ENCODE measurements around the gene RASSF4.
"Not testable (repeated sequence)": the region's sequence is repeated elsewhere in the genome, so short reads cannot be mapped to it uniquely, and the experiment has no call there.

The RASSF4 gene

DNA sequence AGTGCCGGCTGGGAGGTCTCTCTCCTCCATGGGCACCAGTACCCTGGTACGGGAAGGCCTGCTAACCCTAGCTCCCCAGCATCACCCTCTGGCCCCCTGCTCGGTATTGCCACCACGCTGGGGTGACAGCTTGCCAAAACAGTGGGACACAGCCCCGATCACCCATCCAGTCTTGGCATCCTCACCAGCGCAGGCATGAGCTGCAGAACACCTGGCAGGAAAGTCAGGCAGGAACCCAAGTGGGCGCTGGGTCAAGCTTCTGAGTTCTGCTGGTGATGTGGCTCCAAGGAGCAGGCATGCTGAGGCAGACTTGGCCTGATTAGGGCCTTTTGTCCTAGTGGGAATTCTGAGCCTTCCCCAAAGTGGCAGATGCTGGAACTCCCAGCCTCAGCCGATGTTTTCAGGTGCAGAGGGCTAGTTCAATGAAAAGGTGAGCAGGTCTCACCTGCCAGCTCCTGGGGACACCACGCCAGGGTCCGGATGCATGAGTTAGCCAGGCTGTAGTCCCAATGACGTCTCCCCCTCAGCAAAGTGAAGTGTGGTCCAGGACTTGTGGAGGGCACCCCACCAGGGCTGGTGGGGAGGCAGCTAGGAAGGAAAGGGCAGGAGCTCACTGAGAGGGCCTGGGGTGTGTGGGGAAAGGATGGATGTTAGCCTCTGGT, 32.6 kb downstream of the RASSF4 start:
- FAIRE-seq: no peak

GRCh38 chr10:44992732-44993225, 33.2 kb downstream of the RASSF4 start:
- no peak for FAIRE-seq

DNA sequence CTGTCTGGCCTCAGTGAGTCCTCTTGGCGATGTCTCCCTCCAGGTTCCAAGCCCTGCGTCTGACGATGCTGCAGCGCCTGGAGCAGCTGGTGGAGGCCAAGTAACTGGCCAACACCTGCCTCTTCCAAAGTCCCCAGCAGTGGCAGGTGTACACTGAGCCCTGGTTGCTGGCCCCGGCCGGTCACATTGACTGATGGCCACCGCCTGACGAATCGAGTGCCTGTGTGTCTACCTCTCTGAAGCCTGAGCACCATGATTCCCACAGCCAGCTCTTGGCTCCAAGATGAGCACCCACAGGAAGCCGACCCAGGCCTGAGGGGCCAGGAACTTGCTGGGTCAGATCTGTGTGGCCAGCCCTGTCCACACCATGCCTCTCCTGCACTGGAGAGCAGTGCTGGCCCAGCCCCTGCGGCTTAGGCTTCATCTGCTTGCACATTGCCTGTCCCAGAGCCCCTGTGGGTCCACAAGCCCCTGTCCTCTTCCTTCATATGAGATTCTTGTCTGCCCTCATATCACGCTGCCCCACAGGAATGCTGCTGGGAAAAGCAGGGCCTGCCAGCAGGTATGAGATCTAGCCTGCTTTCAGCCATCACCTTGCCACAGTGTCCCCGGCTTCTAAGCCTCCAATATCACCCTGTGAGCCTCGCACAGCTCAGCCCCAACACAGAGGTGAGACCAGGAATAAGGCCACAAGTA, 33.8 kb downstream of the RASSF4 start:
- no peak for FAIRE-seq

- no peak for FAIRE-seq
Measured at GRCh38 chr10:44993922-44994751, 34.5 kb downstream of the RASSF4 start.

DNA sequence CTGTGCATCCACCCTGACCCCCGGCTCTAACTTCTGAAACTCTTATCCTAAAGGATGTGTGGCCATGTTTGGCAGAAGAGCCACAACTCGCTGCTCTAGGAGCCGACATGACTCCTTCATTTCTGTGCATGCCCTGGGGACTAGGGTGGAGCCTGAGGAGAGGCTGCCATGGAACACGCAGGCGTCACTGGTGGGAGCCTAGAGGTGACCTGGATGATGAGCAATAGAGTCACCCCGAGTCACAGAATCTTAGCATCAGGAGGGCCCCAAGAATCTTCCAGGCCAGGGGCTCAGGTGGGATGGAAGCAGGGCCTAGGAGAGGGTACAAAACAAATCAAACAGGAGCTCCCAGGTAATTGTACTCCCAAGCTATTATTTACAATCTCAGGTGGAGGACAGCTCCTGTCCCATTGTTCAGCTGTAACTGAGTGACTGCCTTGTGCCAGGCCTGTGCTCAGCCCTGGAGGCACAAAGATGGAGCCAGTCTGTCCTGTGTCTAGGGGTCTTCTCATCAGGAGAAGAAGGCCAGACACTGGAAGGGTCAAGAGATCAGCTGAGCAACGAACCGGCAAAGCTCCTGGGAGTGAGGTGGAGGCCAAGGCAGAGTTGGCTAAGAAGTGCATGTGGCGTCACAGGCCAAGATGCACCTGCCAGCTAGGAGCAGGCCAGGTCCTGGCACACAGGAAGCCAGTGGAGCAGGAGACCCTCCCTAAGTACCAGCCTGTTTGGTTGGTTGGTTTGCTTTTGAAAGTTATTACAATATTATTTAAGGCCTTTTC, 35.3 kb downstream of the RASSF4 start:
- FAIRE-seq: no peak

- no peak for FAIRE-seq
Measured at GRCh38 chr10:44995581-44995913, 35.9 kb downstream of the RASSF4 start.

- no peak for FAIRE-seq
Measured at GRCh38 chr10:44995914-44996669, 36.5 kb downstream of the RASSF4 start.

DNA sequence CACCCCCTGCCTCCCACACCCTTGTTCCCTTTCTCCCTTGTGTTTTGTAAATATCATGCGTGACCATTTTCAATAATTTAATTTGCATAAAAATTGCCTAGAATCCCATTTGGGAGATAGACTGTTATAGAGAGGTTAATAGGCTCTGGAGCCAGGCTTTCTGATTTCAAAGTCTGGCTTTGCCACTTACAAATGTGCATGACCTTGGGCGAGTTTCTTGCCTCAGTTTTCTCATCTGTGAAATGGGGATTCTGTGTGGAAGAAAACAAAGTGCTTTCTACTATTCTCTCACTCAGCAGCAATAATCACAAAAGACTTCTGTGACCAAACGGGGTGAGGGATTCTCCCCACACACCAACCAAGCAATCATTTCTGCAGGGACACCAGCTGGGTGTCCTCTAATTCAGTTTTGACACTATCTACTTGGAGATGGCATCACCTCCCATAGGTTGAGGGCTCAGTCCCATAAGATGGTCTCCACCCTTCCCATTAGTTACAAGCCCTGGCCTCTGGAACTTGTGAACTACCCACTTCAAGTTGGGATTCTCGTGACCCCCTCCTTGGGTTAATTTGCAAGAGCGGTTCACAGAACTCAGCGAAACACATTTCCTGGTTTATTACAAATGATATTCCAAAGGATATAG, 37.6 kb downstream of the RASSF4 start:
- FAIRE-seq: no peak

GRCh38 chr10:44998146-44998631, 38.6 kb downstream of the RASSF4 start:
- no peak for FAIRE-seq

- FAIRE-seq: no peak
Measured at GRCh38 chr10:45000138-45000751, 40.6 kb downstream of the RASSF4 start.

GRCh38 chr10:45000752-45001380, 41.3 kb downstream of the RASSF4 start, which contains the start of gene ZNF22:
Gene ZNF22 (plus strand): TSS chr10:45000923. CDS start chr10:45003369, 2,446 bp downstream.
- no peak for FAIRE-seq

DNA sequence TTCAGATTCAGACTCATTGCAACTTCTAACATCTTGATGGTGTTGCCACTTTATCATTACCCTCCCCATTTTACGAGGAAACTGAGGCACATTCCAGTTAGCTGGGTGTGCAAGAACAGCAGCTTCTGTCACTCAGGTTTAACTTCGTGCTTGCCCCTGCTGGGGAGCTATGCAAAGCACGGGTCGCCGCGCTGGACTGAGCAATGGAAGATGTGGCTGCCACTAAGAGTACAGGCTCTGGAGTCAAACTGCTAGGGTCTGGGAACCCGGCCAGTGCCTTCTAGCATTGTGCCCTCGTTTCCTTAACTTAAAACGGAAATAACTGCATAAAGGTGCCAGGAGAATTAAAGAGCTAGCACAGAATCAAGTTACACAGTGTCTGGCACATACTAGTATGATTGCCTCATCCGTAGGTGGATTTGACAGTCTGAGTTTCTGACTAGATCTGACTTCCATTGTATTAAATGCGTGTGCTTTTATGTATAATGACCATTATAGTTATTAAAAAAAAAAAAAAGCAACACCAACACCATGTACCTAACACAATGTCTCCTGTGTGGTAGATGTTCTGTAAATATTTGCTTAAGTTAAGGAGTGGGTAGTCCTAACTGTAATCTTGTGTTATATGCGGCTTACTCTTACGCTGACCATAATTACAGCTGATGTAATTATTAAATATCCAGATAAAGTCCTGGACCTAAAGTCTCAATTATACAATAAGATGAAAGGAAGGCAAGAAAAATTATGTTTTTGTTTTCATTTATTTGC, 42.0 kb downstream of the RASSF4 start:
- no peak for FAIRE-seq

DNA sequence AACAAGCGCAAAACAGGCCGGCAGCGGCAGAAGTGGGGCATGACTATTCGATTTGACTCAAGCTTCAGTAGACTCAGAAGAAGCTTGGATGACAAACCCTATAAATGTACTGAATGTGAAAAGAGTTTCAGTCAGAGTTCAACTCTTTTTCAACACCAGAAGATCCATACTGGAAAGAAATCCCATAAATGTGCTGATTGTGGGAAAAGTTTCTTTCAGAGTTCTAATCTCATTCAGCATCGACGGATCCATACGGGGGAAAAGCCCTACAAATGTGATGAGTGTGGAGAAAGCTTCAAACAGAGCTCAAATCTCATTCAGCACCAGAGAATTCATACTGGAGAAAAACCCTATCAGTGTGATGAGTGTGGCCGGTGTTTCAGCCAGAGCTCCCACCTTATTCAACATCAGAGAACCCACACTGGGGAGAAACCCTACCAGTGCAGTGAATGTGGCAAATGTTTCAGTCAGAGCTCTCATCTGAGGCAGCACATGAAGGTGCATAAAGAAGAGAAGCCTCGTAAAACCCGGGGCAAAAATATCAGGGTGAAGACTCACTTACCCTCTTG, 43.9 kb downstream of the RASSF4 start:
- no peak for FAIRE-seq

DNA sequence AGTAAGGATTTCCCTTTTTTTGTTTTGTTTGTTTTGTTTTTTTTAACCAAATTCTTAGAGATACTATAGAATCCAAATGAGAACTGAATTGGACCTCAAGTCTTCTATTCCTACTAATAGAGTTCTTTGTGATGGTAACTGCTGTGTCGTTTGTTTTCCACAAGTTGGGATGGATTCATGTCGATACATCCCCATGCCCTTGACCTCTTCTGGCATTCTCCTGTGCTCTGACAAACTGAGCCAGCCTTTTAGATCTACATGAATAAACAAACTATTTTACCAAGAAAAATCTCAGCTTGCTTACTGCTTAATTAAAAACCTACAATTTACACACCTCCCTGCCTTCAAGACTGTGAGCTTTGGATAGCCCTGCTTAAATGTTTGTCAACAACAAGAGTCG, 45.1 kb downstream of the RASSF4 start:
- no peak for FAIRE-seq

GRCh38 chr10:45005284-45005683, 45.7 kb downstream of the RASSF4 start:
- no peak for FAIRE-seq

DNA sequence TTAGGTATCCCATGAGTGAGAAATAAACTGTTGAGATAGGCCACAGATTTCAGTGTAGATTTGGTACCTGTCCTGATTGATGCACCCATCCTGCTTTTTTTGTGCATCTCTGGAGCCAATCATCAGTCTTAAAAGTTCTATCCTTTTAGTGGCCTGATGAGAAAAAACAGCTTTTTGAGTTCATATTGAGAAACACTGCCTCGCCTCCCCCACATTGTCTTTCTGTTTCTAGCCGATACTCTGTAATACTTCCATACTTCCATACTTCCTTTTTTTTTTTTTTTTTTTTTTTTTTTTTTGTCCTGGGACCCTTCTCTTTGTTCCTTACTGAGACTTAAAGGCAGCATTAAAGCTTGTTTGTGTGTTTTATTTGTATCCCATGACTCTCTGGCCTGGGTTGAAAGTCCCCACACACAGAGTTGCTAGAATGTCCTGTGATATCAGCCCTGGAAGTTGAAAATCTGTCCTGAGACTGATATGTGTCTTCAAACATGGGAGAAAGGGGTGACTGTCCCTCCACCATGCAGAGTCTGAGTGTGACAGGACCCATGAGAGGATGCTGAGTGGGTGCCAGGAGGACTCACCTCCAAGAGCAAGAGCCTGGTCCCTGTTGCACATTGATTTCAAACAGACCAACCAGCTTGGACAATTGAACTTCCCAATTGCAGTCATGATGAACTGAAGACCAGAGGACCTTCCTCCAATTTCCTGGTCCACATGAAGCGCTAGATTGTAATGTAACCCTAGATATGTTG, 46.9 kb downstream of the RASSF4 start:
- FAIRE-seq: no peak

- FAIRE-seq: peak; percentile 97
Measured at GRCh38 chr10:45008524-45009161, 49.0 kb downstream of the RASSF4 start.

- not testable (repeated sequence) for FAIRE-seq
Measured at GRCh38 chr10:45014557-45014956, 55.0 kb downstream of the RASSF4 start.

All from G401.6 (cell line).